Measurements from ENCODE around the gene DCUN1D1.
"Not testable (repeated sequence)": the region's sequence is repeated elsewhere in the genome, so short reads cannot be mapped to it uniquely, and the experiment has no call there.

The DCUN1D1 gene

DNA sequence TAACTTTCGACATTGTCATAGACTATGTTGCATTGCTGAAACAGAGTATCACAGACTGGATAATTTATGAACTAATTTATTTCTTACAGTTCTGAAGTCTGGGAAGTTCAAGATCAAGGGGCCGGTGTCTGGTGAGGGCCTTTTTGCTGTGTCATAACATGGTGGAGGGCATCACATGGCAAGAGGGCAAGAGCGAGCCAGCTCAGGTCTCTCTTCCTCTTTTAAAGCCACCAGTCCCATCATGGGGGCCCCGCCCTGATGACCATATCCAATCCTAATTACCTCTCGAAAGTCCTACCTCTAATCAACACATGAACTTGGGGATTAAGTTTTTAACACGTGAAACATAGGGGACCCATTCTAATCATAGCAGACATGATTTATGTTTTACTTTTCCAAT, 33.5 kb upstream of the DCUN1D1 start:
- TF ChIP-seq, protein P1, sequence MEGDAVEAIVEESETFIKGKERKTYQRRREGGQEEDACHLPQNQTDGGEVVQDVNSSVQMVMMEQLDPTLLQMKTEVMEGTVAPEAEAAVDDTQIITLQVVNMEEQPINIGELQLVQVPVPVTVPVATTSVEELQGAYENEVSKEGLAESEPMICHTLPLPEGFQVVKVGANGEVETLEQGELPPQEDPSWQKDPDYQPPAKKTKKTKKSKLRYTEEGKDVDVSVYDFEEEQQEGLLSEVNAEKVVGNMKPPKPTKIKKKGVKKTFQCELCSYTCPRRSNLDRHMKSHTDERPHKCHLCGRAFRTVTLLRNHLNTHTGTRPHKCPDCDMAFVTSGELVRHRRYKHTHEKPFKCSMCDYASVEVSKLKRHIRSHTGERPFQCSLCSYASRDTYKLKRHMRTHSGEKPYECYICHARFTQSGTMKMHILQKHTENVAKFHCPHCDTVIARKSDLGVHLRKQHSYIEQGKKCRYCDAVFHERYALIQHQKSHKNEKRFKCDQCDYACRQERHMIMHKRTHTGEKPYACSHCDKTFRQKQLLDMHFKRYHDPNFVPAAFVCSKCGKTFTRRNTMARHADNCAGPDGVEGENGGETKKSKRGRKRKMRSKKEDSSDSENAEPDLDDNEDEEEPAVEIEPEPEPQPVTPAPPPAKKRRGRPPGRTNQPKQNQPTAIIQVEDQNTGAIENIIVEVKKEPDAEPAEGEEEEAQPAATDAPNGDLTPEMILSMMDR (IDR thresholded peaks at IDR 0.05; ENCODE audit: low read depth, low read length), result no peak
- no peak for DNase-seq (ENCODE audit: low read depth in 2 of 2)
- no peak overlapping the region for H3K4me3 ChIP-seq (replicated peaks in 1 of 2; ENCODE audit: low read depth in 2 of 2, low read length in 2 of 2)

DNA sequence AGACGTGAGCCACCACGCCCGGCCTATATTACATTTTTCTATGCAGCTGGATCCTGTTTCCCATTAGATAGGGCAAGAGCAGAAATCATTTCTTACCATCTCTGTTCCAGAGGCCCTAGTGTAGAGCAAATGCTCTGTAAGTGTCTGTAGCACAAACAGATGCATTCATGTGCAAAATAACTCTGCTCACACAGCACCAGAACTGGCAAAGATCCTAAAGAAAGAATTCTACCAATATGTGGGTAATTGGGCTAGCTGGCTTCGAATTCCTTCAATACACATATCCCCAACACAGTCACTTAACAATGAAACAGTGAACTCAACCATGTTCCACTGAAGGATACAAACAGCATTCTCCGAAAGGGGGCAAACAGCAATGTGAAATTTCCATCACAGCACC, 32.7 kb upstream of the DCUN1D1 start:
- TF ChIP-seq, protein P1 (IDR thresholded peaks at IDR 0.05; ENCODE audit: low read depth, low read length), result no peak
- H3K4me3 ChIP-seq (replicated peaks in 1 of 2; ENCODE audit: low read depth in 2 of 2, low read length in 2 of 2), result no peak overlapping the region
- DNase-seq (ENCODE audit: low read depth in 2 of 2), result no peak

DNA sequence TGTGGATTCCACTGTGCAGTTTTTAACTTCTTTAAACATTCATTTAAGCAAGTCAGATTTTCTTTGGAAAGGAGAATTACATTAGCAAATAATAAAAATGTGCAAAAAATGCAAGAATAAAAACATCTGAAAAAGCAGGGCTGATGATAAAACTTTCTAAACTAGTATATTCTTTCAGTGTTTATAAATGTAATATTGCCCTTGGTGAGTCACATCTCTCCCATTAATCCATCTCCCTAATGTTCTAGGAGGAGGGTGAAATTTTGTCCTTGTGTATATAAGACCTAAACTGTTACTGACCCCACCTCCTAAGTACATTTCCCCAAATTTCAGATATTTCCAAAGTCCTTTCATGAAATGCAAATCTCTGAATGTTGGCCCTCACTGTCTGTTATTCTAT, 28.5 kb upstream of the DCUN1D1 start:
- TF ChIP-seq, protein P1 (IDR thresholded peaks at IDR 0.05; ENCODE audit: low read depth, low read length), result no peak
- no peak overlapping the region for H3K4me3 ChIP-seq (replicated peaks in 1 of 2; ENCODE audit: low read depth in 2 of 2, low read length in 2 of 2)
- DNase-seq (ENCODE audit: low read depth in 2 of 2), result no peak

DNA sequence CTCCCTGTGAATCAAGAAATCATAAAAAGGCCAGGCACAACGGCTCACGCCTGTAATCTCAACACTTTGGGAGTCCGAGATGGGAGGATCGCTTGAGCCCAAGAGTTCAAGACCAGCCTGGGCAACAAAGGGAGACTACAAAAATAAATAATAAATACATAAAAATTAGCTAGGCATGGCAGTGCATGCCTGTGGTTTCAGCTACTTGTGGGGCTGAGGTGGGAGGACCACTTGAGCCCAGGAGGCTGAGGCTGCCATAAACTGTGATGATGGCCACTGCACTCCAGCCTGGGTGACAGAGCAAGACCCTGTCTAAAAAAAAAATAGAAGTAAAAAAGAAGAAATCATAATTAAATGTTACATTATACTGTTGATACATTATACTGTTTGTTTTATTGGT, 28.0 kb upstream of the DCUN1D1 start:
- DNase-seq (ENCODE audit: low read depth in 2 of 2), result no peak
- H3K4me3 ChIP-seq (replicated peaks in 1 of 2; ENCODE audit: low read depth in 2 of 2, low read length in 2 of 2), result no peak overlapping the region
- TF ChIP-seq, protein P1 (IDR thresholded peaks at IDR 0.05; ENCODE audit: low read depth, low read length), result no peak

DNA sequence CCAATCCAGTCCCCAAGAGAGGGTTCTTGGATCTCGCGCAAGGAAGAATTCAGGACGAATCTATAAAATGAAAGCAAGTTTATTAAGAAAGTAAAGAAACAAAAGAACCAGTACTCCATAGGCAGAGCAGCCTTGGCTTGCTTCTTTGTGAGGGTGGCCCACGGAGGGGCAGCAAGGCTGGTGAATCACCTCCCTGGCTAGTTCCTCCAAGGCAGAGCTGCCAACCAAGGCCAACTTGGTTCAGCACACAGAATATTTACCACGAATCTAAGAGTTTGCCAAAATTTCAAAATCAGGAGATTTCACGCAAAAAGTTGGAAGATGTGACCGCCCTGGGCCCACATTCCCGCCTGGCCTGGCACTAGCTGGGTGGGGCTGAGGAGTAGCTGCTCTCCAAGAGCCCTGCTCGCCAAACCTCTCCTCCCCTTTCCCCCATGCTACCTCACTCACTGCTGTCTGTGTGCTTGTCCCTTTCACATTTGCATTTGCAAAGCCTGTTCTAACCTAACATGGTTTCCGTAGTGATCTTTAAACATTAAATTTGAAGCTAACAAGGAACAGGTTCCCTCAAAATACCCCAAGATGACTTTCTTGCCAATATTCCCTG, 26.2 kb upstream of the DCUN1D1 start:
- TF ChIP-seq, protein P1 (IDR thresholded peaks at IDR 0.05; ENCODE audit: low read depth, low read length), result no peak
- no peak for DNase-seq (ENCODE audit: low read depth in 2 of 2)

DNA sequence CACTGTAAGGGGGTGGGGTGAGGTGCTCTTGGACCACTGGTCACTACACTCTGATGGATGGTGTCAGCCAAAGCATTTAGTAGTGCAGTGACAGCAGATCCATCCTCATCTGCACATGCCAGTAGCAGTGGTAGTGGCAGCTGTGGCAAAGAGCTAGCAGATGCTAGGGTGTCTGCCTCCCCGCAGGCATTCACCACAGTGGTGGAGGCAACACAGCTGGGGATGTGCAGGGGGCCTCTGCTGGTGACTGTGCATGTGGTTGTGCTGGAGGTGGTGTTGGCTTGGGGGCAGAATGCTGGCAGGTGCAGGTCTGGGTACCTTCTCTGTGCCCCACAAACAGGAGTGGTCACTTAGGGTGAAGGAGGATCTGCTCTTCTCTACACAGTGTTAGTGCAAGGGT, 19.4 kb upstream of the DCUN1D1 start:
- H3K4me3 ChIP-seq (replicated peaks in 1 of 2; ENCODE audit: low read depth in 2 of 2, low read length in 2 of 2), result no peak overlapping the region

More for the DNA sequence above, 26.2 kb upstream of the DCUN1D1 start:
- H3K4me3 ChIP-seq (replicated peaks in 1 of 2; ENCODE audit: low read depth in 2 of 2, low read length in 2 of 2), result no peak overlapping the region

DNA sequence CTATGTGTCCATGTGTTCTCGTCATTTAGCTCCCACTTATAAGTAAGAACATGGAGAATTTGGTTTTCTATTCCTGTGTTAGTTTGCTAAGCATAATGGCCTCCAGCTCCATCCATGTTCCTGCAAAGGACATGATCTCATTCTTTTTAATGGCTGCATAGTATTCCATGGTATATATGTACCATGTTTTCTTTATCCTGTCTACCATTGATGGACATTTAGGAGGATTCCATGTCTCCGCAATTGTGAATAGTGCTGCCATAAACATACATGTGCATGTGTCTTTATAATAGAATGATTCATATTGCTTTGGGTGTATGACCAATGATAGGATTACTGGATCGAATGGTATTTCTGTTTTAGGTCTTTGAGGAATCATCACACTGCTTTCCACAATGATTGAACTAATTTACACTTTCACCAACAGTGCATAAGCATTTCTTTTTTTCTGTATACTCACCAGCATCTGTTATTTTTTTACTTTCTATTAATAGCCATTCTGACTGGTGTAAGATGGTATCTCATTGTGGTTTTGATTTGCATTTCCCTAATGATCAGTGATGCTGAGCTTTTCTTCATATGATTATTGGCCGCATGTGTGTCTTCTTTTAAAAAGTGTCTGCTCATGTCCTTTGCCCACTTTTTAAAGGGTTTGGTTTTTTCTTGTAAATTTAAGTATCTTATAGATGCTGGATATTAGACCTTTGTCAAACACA, 13.3 kb upstream of the DCUN1D1 start:
- not testable (repeated sequence) for DNase-seq (ENCODE audit: low read depth in 2 of 2); H3K4me3 ChIP-seq (replicated peaks in 1 of 2; ENCODE audit: low read depth in 2 of 2, low read length in 2 of 2)

More for the DNA sequence above, 19.4 kb upstream of the DCUN1D1 start:
- DNase-seq (ENCODE audit: low read depth in 2 of 2), result no peak
- TF ChIP-seq, protein P1 (IDR thresholded peaks at IDR 0.05; ENCODE audit: low read depth, low read length), result no peak
